NCI-H748 (cell line): ENCODE measurements around the gene DGKD.
A peak's percentile ranks its signal among the peaks of the same experiment; 100 is the strongest.

Experiments used
- DNase-seq: peaks from one replicate; lab custom pipeline; 2025; ENCODE audit not compliant: unreplicated experiment; lab: John Stamatoyannopoulos, UW

DGKD gene

DNA sequence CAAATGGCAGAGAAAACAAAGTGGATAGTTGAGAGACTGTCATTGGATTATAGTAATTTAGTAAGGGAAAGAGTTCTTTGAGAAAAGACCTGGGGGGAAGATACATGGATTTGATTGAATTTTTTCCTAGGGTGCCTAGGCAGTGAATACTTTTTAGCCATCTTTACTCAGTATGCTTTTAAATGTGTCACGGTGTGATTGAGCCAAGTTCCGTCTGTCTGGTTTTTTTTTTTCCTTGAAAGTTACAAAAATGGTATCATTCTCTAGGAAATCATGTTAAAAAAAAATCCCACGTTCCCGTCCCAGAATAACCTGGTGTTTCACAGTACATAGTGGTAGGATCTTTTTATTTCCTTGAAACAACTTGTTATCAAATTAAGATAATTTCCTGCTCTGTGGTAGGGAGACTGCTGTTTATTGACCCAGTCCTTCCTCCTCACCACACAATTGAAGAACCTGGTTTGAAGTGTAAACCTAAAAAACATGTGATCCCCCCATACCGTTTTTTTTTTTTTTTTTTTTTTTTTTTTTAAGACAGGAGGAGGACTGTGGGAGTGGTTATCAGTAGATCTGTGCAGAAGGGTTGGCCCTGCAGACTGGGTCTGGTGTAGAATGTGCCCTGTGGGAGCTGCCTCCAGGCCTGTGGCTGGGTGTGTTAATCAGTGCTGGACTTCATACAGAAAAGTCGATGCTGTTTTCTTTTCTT, 55.1 kb downstream of the DGKD start:
- no peak for DNase-seq

DNA sequence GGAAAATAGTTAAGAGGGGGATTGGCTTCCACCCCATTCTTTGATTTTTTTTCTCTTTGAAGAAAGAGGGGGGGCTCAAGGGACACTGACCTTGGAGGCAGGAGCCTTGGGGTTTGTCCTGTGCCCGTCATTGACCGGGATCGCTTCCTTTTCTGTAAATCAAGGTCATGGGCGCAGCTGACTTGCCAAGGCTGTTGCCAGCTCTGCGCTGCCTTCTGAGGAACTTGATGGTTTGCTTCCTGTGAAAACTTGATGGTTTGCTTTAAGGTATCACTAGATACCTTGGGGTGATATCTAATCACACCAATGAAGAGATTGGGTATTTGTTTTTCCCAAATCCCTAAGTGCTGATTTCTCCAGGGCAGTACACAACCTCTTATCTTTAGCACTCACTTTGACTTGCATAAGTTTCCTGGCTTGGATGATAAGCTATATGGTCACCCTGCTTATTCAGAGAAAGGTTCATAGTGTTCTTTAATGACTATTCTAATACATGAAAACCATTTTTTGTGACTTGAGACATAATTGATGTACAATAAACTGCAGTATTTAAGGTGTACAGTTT, 56.0 kb downstream of the DGKD start:
- no peak for DNase-seq

DNA sequence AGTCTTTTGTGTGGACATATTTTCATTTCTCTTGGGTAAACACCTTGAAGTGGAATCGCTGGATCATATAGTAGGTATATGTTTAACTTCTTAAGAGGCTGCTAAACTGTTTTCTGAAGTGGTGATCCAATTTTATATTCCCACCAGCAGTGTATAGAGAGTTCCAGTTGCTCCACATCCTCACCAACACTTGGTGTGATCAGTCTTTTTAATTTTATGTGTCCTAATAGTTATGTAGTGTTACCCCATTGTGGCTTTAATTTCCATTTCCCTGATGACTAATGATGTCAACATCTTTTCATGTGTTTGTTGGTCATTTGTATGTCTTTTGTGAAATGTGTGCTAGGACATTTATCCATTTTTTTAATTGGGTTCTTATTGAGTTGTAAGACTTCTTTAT, 56.9 kb downstream of the DGKD start:
- DNase-seq: no peak

DNA sequence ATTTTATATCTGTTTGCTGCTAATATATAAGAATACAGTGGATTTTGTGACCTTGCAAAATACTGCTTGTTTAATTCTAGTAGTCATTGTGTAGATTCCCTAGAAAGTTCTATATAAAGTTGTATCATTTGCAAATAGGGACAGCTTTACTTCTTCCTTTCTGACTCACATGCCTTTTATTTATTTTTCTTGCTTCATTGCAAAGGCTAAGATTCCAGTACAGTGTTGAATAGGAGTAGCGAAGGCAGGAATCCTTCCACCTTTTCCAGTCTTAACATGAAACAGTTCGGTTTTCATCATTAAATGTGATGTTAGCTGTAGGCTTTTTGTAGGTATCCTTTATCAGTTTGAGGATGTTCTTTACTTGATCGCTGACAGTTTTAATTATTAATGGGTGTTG, 58.1 kb downstream of the DGKD start:
- DNase-seq: no peak

DNA sequence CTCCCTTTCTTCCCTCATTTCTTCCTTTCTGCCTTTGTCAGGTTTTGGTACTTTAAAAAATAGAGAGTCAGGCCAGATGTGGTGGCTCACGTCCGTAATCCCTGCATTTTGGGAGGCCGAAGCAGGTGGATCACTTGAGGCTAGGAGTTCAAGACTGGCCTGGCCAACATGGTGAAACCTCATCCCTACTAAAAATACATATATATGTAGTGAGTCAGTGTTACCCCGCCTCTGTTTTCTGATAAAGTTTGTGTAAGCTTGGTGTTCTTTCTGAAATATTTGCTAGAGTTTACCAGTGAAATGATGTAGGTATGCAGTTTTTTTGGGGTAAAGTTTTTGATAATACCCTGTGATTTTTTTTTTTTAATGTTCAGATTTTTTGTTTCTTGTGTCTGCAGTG, 58.8 kb downstream of the DGKD start:
- no peak for DNase-seq

DNA sequence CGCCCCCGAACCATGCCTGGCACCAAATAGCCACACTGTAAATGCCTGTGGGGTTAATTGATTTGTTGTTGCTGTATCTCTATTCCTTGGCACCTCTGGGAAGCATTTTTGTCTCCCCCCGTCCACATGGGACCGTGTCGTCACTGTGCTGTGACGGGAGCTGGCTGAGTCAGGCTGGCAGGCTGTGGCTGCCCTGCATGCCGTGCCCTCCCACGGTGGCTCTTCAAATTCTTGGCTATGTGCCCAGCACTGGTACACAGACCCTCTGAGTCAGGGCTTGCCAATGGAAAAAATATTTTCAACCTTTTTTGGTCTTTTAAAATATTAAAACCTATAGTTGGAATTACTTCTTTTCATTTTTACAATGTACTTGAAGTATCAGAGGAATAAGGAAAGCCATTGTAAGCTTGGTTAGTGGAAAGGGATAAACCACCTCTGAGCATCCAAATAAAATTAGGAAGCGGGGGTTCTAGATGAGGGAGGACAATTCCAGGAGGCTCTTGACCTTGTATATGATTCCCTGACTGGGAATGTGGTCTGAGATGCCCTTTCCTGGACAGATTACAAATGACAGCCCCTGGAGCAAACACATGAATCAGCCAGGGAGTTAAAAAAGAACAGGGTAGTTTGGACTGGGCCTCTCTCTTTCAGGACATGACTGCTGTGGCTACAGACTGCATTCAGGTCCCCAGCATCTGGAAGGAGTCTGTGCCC, 59.4 kb downstream of the DGKD start:
- DNase-seq: peak; percentile 42

DNA sequence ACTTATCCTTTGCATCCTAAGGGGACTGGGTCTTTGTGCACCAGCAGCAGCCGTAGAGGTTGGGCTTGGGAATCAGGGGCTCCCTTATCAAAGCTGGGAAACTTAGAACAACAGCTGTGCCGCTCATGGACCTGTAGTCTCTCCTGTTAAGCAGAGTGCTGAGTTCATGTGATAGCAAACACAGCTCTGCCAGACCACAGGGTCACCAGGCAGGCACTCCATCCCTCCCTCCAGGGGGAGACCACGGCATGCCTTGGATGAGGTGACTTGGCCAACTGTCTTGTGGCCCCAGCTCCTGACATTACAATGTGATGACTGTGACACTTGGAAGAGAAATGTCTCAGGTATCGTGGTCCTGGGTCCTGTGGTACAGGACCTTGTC, 60.0 kb downstream of the DGKD start:
- DNase-seq: no peak

DNA sequence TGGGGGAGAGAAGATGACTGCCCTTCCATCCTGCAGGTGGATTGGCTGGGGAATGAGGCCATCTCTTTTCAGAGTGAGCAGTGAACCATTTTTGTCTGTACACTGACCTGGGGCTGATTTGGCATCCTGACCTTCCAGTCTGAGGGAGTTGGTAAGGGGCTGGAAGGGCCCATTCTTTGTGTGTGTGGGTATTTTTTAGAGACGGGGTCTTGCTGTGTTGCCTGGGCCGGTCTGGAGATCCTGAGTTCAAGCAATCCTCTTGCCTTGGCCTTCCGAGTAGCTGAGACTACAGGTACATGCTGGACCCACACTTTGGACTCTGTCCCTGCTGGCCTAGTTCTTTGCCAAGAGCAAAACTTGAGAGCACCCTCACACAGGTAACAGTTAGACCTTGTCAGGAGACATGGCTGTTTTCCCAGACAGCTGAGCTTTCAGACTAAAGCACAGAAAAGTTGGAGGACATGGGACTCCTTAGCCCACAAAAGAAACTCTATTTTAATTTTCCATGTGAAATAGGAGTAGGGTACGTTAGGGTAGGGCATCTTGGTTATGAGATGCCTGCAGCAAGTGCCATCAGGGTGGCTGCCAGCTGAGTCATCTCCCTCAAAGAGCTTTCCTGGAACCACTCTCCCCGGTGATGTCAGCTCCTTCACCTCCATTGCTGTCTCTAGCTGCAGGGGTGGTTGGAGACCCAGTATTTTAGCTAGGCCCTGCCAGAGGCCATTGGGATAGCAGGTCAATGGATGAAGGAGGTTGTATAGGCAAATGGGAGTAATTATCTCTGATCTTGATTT, 60.7 kb downstream of the DGKD start:
- DNase-seq: no peak

DNA sequence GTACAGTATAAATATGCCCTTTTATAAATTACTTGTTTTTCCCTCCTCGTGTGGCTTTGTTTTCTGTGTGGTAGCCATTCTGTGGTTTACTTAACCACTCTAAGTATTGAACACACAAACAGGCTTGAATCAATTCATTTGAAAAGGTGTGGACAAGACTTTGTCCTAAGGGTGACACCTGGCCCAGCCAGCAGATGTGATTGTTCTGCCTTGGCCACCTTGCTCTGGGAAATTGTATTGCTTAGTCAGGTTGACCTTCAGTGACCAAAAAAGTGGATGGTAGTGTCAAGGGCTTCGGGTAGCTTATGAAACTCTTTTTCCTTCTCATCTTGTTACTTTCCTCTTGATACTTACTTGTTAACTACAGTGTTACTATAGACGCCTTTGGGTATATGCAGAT, 61.9 kb downstream of the DGKD start:
- no peak for DNase-seq

DNA sequence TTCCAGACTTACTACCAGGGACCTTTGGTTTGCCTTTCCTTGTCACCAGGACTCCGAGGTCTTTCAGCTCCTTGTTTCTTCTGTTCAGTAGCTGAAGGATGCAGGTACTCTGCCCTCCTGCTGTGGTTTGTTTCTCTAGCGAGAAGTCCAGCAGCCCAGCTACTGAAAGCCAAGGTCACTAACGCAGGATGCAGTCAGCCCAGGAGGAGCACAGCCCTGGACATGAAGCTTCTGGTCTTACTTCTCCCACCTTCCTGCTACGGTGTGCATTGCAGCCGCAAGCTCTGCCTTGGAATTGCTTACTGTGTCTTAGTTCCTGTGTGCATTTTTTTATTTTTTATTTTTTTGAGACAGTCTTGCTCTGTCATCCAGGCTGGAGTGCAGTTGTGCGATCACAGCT, 62.4 kb downstream of the DGKD start:
- no peak for DNase-seq

DNA sequence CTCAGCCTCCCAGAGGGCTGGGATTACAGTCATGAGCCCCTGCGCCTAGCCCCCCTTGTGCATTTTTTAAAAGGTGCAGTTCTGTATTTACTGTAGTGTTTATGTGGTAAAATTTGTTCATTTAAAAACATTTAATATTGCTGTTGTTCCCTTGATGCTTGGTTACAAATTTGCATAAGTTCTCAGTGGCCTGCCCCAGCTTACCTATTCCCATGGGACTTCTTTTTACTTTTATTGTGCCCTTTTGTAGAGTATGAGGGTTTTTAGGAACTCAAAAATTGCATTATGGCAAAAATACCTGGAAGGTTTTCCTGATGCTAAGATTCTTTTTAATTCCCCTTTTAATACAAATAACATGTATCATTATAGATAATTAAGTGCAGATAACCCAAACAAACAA, 63.0 kb downstream of the DGKD start:
- DNase-seq: no peak

DNA sequence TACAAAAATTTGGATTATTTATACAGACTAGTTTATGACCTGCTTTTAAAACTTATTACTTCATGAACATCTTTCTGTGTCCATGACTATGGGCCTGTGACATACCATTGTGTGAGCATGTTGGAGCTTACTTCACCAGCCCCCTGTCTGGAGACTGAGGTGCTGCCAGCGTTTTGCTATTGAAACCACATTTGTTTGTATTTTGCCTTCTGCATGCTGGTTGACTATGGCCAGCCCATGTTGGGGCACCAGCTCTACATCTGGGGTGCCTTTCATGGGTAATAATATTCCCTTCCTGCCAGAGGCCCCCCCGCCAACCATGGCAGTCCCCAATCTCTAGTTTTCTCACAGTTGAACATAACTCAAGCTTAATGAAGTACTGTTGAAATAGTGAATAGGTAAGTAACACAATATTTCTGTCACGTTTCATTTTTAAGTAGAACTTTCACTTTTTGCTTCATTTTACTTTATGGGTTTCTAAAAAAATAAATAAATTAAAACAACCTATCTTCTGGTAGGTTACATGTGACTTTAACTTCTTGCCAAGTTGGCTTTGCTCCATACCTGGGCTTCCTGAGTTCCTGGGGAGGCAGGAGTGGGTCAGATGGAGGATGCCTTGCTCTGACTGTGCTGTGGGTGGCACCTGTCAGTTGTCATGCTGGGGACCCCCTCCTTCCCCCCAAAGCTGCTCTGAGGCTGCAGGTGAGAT, 63.9 kb downstream of the DGKD start:
- DNase-seq: no peak

DNA sequence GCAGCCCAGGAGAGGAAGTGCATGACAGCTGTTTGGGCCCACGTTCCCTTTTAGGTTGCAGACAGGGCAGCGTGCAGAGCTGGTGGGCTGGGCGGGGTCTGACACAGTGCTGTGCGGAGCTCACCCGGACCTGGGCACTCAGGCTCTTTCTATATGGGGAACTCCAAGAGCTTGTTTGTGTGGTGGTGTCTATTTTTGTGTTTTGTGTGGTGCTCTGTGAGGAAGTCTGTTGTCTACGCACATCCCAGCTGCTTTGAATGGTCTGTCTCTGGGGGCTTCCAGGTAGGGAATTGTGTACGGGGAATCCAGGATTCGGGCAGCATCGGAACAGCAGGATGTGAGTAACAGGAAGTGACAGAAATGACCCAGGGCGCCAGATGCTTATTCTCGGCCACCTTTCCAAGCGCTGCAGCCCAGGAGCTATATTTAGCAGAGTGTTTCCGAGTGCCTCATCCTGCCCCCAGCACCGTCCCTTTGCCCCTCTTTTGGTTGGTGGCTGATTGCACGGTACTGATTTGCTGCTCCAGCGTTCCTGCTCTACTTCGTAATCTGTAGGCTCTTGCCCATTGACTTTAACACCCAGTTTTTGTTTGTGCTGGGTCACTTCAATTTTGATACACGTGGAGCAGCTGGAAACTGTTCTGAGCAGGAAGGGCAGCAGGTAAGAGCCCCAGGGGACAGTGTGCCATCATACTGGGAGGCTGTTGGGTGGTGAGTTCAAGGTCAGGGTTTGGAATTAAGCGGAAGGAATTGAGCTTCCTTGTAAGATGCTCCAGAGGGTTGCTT, 64.7 kb downstream of the DGKD start:
- DNase-seq: no peak

DNA sequence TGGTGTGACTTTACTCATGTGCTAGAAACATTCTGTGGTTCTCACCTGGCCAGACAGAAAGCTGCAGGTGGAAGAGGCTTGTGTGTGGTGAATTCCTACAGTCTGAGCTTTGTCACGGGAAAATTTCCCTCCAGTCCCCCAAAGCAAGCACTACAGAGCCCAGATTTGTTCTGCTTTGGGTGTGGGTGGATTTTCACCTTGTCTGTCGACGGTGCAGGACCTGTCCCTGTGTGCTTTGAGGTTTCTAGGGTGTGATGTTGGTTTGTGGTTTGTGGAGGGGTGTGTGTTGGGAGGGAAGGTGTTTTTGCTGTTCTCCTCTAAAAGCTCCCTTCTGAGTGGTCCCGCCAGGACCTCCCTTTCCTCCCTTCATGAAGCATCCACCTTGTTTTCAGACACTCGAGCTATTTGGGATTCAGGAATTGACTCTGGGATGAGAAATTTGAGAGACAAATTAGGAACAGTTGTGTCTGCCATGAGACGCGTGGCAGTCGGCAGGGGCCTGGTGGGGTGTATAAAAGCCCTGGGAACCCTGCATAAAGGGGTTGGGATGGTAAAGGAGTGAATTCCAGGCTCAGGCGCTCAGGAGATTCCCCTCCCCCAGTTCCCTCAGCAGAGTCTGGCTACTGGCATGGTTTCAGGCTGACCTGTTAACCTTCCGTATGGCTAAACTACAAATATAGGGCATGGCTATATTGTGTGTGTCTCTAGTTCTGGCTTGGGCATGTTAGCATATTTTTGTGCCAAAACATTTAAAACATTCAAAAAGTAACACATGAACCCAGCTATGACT, 65.5 kb downstream of the DGKD start:
- no peak for DNase-seq

DNA sequence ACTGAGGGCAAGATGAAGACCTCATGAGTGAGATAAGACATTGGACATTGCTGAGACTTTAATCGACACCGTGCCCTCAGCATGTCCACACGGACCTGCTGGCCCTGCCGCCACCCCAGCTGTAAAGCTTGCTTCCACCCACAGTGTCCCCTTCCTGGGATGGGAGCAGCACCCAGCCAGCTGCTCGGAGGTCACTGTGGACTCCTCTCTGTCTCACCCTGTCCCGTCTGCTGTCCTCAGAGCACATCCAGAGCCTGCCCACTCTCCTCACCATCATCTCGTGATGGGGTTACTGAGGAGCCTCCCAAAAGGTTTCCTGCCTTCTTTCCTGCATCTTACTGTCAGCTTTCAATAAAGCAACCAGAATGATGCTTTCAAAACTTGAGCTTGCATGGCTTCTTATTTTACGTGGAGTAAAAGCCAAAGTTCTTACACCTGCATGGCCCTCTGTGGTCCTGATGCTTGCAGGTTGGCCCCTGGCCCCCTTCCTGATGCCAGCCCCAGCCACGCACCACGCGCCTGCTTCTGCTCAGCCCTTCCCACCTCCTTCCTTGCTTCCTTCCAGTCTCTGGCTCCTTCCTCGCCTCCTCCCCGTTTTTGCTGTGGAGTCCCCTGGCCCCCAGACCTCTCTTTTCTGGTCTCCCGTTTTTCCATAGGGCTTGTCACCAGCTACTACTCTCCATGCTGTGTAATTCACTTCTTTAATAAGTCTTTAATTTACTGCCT, 67.0 kb downstream of the DGKD start:
- DNase-seq: no peak

DNA sequence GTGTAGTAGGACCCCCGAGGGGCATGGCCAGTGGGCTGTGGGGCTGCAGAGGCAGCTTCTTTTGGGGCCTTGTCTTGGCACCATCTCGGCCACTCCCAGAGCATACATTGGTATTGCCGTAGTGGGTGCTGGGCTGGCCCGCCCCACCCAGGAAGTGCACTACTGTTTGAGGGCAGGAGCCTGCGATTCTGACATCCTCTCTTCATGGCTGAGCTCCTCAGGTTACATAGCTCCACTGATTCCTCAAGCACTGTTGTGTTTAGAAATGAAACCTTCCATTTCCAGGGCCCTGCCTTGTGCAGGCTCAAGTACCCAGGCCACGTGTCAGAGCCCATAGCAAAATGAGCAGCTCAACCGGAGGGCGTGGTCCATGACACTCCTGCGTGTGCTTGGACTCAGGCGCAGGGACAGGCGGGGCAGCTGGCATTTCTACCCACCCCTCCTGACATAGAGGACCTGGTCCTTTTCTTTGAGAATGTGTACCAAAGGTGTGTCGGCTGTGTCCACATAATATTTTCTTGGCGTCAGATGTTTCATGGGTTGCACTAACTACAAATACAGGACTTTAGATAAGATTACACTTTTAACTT, 67.9 kb downstream of the DGKD start:
- peak; percentile 88 for DNase-seq

DNA sequence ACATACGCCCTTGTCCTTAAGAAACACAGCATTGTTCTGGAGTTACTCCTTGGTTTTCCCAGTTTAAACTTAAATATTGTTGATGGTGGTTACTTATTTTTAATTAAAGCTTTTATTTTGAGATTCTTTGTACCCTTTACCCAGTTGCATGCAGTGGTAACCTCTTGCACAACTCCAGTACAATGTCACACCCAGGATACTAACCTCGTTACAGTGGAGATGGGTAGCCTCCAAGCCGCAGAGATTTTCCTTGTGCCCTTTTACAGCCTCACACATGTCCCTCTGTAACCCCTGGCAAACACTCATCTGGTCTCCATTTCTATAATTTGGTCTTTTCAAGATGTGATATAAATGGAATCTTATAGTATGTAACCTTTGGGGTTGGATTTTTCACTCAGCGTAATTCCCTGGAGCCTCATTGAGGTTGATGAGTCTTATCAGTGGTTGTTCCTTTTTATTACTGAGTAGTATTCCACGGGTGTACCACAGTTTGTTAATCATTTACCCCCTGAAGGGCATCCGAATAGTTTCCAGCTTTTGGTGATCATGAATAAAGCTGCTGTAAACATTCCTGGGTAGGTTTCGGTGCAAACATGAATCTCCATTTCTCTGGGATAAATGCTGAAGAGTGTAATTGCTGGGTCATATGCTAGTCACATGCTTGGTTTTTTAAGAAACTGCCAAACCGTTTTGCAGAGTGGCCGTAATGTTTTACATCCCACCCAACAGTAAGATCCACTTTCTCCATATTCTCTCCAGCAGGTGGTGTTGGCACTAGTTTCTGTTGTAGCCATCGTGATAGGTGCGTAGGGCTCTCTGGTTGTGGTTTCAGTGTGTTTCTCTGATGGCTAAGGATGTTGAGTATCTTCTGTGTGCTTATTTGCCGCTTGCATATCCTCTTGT, 68.6 kb downstream of the DGKD start:
- no peak for DNase-seq

DNA sequence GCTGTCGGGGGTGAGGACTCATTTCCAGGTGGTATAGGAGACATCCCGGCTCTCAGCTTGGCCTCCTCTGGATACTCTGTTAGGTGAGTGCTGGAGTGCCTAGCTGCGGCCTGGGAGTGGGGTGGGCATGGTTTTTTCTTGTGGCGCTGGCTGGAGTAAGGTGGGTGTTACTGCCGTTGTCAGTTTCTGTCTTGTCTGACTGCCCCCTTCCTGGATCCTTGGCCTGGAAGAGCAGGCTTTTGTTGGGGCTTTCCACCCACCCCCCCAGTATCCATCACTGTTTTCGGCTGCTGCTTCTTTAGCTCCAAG, 69.2 kb downstream of the DGKD start:
- no peak for DNase-seq
